GM18505 (cell line): ENCODE measurements around the gene GTF3C2.
A peak's percentile ranks its signal among the peaks of the same experiment; 100 is the strongest.

Experiments used
- ATAC-seq: cut with Tn5 transposase; IDR thresholded peaks from one replicate; pipeline ENCODE4 v1.9.1; 2021; ENCODE audit not compliant: unreplicated experiment
- POLR2A ChIP-seq: IDR thresholded peaks from 4 replicates; pipeline ENCODE4 v1.6.1; 2011; ENCODE audit warnings: borderline replicate concordance; ENCODE audit not compliant: insufficient read depth, insufficient read length; ENCODE audit errors: extremely low read depth

The GTF3C2 gene

DNA sequence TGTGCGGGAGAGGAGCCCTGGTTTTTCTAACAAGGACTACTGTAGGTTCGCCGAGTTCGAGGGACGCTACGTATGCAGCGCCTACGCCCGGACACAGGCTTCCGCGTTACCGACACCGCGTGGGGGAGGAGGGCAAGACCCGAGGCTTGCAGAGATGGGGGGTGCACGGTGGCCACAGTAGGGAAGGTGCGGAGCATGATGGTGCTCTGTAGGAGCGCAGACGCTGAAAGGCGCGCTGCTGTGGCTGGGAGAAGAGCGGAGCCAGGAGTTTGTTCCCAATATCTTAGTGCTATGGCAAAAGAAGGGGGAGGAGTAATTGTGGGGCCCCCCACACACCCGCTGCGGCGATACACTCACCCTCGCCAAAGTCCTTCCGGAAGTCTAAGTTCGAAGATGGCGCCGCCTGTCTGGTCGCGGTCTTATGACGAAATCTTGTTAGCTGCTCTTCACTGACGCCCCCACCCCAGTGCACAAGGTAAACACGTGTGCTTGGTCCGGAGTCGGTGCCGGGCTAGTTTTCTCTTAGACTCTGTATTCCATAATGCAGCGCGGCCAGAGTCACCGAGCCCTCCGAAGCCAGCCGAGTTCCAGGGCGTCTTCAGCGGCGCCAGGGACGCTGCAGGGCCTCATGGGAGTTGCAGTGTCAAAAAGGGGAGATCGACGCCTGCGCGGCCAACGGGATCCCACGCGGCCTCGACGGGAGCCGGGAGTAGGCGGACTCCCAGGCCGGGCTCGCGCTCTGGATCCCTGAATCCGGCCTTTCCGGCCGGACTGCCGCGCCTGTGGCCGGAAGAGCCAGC lies at the start of gene GTF3C2:
Gene GTF3C2 (minus strand): TSS at position 383 of the 800 bp plus-strand sequence. CDS start 13,210 bp downstream, outside the sequence.
- TF ChIP-seq POLR2A: peak; percentile 66
- ATAC-seq: peak; percentile 80

GRCh38 chr2:27400348-27401135 lies 44.0 kb upstream of the GTF3C2 start:
- no peak for ATAC-seq
- no peak for TF ChIP-seq POLR2A

DNA sequence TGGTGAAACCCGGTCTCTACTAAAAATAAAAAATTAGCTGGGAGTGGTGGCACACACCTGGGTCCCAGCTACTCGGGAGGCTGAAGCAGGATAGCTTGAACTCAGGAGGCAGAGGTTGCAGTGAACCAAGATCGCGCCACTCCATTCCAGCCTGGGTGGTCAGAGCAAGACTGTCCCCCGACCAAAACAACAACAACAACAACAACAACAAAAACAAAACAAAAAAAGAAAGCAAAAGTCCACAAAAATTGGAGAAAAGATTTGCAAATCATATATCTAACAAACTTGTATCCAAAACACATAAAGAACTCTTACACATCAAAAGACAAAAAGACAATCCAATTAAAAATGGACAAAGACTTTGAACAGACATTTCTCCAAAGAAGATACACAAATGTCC lies 42.4 kb upstream of the GTF3C2 start:
- TF ChIP-seq POLR2A: no peak
- ATAC-seq: no peak

DNA sequence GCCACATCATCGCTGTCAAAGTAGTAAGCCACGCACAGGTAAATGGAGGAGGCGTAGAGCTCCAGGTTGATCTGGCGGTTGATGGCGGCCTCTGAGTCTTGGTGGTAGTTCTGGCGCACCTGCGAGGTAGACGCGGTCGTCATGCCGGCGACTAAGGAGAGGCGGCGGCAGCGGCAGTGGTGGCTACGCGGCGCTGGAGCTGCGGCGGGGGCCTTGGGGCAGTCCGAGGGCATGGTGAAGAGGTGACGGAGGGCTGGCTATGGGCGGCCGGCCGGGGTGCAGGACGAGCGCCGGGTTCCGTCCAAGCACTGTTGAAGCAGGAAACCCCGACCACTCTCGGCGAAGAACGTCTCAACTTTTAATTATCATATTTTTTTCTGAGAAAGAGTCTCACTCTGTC lies 36.7 kb upstream of the GTF3C2 start:
- no peak for TF ChIP-seq POLR2A
- ATAC-seq: no peak

- TF ChIP-seq POLR2A: no peak
- no peak for ATAC-seq
These were observed 34.5 kb upstream of the GTF3C2 start for GRCh38 chr2:27390822-27391679.

GRCh38 chr2:27381577-27382181 lies 25.1 kb upstream of the GTF3C2 start:
- ATAC-seq: no peak
- no peak for TF ChIP-seq POLR2A

DNA sequence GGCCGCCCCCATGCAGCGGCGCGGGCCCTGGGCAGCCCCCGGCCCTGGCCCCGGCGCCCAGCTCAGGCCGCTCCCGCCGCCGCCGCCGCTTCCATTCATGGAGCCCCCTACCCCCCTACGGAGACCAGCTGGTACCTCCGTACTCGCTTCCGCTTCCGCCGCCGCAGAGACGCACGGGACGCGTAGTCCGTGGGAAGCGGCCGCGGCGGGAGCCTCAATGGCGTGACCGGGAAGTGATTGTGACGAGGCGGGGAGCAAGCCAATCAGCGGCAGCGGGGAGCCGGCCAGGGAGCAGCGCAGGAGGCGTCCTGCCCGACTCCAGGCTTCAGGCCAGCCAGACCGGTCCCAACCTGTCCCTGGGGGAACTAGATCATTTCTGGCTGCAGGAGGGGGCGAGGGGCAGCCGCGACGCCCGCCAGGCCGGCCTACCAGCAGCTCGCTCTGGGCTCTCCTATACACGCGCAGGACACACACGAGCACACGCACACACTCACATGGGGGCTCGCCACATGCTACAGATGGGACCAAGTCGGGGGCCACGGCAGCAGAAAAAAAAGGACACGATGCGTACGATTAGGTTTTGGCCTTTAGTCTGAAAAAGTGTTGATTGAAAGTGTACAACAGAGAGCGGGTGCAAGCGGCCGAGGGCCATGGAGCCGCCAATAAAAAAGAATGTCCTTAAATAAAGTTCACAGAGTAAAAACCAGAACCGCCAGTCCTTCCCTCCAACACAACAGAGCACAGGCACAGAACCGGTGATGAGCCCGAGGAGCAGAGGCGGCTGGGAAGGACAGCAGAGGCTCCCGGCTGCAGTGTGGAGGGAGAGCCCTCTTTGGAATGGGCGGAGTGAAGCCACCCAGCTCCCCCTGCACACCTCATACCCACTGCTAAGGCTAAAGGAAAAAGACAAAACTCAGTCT lies 24.3 kb upstream of the GTF3C2 start, which contains the start of gene ZNF513:
Gene ZNF513 (minus strand): TSS at position 109 of the 920 bp plus-strand sequence. CDS start 208 bp downstream, outside the sequence.
- peak; percentile 80 for ATAC-seq
- peak; percentile 77 for TF ChIP-seq POLR2A

- no peak for ATAC-seq
- peak; percentile 38 for TF ChIP-seq POLR2A
These were observed 23.5 kb upstream of the GTF3C2 start for GRCh38 chr2:27379836-27380625.

DNA sequence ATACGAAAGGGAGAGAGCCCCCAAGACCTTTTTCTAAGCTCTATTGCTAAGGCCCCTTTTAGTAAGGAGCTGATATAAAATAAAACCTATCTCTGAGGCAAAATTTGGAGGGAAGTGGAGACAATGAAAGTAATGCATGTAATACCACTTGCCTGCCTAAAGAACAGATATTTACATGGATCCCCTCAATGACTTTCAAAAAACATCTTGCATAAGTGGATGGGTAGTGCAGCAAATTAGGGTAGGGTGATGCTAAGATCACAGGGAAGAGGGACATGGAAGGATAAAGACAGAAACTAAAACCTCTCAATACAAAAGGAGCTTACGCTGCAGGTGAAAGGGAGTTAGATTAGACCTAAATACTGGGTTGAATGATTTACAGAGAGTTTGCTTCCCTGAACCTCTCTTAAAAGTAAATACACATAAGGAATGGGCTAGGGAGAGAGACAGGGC lies 22.8 kb upstream of the GTF3C2 start:
- TF ChIP-seq POLR2A: no peak
- ATAC-seq: no peak

GRCh38 chr2:27378809-27379290 lies 22.3 kb upstream of the GTF3C2 start:
- TF ChIP-seq POLR2A: no peak
- ATAC-seq: no peak
